COR-L47 (cell line): ENCODE results near the gene MRPL4.
"Not testable (repeated sequence)": the region's sequence is repeated elsewhere in the genome, so short reads cannot be mapped to it uniquely, and the experiment has no call there.

Source experiments
- DNase-seq: peaks from one replicate; lab custom pipeline; 2025; lab: John Stamatoyannopoulos, UW

MRPL4 gene

DNA sequence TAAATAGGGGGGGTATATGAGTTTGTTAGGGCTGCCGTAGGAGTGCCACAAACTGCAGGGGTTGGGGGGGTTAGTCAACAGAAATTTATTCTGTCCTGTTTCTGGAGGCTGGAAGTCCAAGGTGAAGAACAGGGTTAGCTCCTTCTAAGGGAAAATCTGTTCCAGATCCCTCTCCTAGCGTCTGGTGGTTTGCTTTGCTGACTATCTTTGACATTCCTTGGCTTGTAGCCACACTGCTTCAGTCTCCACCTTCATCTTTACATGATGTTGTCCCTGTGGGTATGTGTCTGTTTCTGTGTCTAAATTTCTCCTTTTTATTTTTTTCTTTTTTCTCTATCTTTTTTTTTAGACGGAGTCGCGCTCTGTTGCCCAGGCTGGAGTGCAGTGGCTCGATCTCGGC, 10.8 kb downstream of the MRPL4 start:
- no peak for DNase-seq

DNA sequence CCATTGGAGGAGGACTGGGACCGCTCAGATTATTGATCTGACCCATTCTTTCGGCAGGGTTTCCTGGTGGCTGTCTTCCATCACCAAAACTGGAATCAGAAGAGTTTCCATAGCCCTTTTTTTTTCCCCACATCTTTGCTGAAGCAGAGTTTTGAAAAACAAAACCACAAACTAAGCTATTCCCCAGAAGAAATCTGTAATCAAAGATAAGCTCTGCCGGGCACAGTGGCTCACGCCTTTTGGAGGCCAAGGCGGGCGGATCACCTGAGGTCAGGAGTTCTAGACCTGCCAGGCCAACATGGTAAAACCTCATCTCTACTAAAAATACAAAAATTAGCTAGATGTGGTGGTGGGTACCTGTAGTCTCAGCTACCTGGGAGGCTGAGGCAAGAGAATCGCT, 14.7 kb downstream of the MRPL4 start:
- no peak for DNase-seq

DNA sequence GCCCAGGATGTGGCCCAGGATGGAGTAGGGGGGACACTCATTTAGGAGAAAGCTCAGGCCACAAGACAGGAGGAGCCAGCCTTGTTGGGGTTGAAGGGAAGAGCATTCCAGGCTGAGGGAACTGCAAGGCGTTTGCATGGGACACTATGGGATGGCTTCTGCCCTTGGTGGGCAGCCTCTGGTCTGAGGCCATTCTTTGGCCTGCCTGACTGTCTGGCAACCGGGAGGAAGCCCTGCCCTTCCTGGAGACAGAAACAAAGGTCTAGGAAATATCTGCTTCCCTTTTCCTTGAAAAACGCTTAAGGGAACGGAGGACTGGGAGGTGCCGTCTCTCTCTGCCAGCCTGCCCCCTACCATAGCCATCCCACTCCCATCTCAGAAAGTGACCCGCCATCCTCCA, 16.1 kb downstream of the MRPL4 start:
- DNase-seq: no peak

DNA sequence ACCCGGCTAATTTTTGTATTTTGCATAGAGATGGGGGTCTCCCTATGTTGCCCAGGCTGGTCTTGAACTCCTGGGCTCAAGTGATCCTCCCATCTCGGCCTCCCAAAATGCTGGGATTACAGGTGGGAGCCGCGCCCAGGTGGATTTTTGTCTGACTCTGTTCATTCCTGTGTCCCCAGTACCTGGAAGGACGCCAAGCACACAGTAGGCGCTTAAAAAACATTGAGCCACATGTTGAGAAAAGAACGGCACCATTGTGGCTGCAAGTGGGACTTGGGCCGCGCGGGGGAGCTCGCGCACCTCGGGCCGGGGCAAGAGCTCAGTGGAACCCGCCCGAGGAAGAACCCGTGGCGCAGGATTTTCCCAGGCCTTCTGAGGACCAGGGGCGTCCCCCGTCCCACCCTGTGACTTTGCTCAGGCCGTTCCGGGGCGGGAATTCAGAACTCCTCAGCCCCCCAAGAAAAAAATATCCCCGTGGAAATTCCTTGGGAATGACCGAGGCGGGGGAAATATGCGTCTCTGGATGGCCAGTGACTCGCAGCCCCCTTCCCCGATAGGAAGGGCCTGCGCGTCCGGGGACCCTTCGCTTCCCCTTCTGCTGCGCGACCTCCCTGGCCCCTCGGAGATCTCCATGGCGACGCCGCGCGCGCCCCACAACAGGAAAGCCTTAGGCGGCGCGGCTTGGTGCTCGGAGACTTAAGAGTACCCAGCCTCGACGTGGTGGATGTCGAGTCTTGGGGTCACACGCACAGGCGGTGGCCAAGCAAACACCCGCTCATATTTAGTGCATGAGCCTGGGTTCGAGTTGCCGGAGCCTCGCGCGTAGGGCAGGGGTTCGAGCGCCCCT, 17.5 kb downstream of the MRPL4 start:
- peak; percentile 45 for DNase-seq

DNA sequence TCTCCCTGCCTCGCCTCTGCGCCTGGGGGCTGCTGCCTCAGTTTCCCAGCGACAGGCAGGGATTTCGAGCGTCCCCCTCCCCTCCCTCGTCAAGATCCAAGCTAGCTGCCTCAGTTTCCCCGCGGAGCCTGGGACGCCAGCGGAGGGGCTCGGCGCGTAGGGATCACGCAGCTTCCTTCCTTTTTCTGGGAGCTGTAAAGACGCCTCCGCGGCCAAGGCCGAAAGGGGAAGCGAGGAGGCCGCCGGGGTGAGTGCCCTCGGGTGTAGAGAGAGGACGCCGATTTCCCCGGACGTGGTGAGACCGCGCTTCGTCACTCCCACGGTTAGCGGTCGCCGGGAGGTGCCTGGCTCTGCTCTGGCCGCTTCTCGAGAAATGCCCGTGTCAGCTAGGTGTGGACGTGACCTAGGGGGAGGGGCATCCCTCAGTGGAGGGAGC, 18.2 kb downstream of the MRPL4 start:
- DNase-seq: no peak

DNA sequence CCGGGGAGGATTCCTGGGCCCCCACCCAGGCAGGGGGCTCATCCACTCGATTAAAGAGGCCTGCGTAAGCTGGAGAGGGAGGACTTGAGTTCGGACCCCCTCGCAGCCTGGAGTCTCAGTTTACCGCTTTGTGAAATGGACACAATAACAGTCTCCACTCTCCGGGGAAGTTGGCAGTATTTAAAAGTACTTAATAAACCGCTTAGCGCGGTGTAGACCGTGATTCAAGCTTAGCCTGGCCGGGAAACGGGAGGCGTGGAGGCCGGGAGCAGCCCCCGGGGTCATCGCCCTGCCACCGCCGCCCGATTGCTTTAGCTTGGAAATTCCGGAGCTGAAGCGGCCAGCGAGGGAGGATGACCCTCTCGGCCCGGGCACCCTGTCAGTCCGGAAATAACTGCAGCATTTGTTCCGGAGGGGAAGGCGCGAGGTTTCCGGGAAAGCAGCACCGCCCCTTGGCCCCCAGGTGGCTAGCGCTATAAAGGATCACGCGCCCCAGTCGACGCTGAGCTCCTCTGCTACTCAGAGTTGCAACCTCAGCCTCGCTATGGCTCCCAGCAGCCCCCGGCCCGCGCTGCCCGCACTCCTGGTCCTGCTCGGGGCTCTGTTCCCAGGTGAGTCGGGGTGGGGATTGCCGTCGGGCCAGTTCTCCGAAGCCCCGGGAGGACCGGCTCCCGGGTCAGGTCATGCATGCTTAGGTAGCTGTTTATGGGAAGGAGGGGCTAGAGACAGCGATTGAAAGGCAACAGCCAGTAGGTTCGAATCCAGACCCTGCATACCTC, 18.8 kb downstream of the MRPL4 start, which contains the start of gene ICAM1:
ICAM1 (plus strand) TSS at position 505 of the 779 bp plus-strand sequence; CDS start at position 545, 40 bp downstream.
- DNase-seq: peak; percentile 29

DNA sequence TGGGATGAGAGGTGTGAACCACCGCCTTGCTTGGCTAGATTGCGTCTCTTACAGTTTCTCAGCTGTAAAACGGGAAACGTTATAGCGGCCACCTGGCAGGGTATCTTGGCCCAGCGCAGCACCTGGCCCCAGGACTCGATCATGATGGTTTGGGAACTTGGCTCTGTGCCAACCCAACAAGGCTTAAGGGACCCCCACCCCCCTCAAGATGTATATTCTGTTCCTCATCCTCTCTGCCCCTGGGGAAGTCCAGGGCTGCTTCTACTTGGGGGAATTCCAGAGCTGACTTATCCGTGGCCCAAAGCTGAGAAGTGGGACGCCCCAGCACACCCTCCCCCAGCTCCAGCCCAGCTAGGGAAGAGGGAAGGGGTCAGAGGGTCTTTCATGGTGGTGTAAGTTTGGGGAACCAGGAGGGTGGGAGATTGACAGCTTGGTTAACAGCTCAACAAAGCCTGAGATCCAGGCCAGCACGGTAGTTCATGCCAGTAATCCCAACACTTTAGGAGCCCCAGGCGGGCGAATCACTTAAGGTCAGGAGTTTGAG, 19.6 kb downstream of the MRPL4 start:
- no peak for DNase-seq

DNA sequence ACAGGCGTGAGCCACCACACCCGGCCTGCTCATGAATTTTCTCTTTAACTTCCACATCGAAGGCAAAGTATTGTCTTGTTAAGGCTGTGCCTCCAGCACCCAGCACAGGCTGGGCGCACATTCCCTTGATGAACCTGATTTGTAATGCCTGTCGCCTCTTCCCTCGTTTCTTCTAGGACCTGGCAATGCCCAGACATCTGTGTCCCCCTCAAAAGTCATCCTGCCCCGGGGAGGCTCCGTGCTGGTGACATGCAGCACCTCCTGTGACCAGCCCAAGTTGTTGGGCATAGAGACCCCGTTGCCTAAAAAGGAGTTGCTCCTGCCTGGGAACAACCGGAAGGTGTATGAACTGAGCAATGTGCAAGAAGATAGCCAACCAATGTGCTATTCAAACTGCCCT, 22.6 kb downstream of the MRPL4 start:
- DNase-seq: no peak

DNA sequence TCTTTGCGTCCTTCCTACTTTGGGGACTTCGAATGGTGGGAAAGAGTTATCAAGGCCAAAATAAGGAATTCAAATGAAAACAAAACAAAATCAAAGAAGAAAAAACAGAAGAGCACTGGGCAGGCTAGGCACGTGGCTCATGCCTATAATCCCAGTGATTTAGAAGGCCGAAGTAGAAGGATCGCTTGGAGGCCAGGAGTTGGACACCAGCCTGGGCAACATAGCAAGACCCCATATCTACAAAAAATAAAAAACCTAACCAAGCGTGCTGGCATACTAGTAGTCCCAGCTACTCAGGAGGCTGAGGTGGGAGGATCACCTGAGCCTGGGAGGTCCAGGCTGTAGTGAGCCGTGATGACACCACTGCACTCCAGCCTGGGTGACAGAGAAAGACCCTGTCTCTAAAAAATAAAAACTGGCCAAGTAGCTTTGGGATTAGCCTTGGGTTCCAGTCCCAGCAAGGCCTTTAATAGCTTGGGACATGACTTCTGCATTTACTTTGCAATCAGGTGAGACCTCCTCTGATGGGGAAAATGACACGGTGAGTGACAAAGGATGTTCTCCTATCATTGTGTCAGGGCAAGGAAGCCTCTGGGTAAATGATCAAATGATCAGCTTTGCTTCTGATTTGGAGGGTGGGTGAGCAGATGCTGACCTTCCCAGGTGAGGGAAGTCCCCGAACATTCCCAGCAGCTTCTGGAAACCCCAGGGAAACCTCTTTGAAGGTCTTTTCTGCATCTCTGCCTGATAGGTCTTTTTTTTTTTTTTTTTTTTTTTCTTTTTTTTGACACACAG, 26.0 kb downstream of the MRPL4 start:
- no peak for DNase-seq

DNA sequence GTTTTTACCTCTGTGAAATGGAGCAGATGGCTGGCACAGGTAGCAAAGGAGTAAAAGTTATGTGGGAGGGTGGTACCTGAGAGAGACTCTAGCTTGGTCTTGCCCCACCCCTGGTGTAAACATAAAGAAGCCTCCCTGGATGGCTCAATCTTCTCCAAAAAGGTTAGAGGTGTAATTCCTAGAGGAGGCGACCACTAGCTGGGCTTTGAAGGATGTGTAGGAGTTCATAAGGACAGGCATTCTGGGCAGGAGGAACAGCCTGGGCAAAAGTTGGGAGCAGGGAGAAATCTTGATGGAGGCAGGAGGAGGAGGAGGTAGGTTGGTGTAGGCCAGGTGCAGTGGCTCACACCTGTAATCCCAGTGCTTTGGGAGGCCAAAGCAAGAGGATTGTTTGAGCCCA, 26.9 kb downstream of the MRPL4 start:
- no peak for DNase-seq

DNA sequence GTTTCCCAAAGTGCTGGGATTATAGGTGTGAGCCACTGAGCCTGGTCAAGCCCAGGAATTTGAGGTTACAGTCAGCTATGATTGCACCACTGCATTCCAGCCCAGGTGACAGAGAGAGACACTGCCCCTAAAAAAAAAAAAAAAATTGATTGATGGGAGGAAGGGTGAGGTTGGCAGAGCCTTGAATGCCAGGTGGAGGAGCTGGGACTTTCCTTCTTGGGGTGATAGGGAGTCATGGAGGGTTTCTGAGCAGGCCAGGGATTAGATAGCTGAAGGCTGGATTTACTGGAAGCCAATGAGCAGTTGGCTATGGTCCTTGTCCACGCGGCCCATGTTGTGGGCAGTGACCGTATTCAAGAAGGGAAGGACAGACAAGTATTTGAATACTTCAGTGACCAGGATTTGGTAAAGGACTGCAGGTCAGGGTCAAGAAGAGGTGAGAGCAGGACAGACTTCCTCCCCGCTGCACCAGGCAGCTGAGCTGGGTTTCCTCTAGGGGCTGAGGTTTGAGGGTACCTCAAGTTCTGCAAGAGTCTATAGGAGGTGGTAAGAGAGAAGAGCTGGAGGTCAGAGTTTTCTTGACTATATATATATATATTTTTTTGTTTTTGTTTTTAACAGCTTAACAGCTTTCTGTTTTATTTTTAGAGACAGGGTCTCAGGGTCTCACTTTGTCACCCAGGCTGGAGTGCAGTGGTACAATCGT, 27.9 kb downstream of the MRPL4 start:
- DNase-seq: no peak

DNA sequence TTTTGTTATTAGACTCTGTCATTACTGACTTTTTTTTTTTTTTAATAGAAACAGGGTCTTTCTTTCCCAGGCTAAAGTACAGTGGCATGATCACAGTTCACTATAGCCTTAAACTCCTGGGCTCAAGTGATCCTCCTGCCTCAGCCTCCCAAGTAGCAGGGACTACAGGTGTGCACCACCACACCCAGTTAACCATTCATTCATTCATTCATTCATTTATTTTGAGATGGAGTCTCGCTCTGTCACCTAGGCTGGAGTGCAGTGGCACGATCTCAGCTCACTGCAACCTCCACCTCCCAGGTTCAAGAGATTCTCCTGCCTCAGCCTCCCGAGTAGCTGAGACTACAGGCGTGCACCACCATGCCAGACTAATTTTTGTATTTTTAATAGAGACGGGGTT, 30.0 kb downstream of the MRPL4 start:
- DNase-seq: not testable (repeated sequence)

DNA sequence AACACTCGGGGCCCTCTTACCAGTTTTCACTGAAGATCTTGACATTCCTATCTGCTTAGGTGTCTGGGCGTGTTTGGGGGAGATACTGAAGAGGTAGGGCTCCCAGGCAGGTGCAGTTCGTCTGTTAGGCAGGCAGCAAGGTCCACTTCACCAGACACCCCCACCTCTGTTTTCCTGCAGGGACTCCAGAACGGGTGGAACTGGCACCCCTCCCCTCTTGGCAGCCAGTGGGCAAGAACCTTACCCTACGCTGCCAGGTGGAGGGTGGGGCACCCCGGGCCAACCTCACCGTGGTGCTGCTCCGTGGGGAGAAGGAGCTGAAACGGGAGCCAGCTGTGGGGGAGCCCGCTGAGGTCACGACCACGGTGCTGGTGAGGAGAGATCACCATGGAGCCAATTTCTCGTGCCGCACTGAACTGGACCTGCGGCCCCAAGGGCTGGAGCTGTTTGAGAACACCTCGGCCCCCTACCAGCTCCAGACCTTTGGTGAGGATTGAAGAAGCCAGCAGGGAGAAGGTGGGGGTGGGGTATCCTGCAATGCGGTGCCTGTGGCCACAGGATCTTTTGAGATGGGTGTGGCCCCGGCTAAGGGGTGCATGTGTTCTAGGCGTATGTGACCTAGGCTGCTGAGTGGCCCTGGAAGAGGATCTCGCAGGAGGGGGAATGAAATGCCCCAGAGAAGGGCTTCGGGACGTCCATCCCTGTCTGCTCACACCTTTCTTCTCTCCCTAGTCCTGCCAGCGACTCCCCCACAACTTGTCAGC, 31.5 kb downstream of the MRPL4 start:
- no peak for DNase-seq

DNA sequence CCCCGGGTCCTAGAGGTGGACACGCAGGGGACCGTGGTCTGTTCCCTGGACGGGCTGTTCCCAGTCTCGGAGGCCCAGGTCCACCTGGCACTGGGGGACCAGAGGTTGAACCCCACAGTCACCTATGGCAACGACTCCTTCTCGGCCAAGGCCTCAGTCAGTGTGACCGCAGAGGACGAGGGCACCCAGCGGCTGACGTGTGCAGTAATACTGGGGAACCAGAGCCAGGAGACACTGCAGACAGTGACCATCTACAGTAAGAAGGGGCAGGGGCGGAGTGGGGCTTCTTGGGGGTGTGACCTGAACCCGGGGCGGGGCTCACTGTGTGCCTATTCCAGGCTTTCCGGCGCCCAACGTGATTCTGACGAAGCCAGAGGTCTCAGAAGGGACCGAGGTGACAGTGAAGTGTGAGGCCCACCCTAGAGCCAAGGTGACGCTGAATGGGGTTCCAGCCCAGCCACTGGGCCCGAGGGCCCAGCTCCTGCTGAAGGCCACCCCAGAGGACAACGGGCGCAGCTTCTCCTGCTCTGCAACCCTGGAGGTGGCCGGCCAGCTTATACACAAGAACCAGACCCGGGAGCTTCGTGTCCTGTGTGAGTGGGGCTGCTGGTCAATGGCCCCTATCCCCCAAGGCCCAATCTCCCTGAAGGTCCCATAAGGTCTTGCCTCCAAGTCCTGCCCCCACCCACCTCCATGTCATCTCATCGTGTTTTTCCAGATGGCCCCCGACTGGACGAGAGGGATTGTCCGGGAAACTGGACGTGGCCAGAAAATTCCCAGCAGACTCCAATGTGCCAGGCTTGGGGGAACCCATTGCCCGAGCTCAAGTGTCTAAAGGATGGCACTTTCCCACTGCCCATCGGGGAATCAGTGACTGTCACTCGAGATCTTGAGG, 32.3 kb downstream of the MRPL4 start:
- no peak for DNase-seq

DNA sequence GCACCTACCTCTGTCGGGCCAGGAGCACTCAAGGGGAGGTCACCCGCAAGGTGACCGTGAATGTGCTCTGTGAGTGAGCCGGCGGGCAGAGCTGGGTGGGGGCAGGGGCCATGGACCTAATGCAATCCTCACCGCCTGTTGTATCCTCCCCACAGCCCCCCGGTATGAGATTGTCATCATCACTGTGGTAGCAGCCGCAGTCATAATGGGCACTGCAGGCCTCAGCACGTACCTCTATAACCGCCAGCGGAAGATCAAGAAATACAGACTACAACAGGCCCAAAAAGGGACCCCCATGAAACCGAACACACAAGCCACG, 32.9 kb downstream of the MRPL4 start:
- no peak for DNase-seq

DNA sequence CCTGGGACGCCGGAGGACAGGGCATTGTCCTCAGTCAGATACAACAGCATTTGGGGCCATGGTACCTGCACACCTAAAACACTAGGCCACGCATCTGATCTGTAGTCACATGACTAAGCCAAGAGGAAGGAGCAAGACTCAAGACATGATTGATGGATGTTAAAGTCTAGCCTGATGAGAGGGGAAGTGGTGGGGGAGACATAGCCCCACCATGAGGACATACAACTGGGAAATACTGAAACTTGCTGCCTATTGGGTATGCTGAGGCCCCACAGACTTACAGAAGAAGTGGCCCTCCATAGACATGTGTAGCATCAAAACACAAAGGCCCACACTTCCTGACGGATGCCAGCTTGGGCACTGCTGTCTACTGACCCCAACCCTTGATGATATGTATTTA, 33.4 kb downstream of the MRPL4 start:
- DNase-seq: no peak

DNA sequence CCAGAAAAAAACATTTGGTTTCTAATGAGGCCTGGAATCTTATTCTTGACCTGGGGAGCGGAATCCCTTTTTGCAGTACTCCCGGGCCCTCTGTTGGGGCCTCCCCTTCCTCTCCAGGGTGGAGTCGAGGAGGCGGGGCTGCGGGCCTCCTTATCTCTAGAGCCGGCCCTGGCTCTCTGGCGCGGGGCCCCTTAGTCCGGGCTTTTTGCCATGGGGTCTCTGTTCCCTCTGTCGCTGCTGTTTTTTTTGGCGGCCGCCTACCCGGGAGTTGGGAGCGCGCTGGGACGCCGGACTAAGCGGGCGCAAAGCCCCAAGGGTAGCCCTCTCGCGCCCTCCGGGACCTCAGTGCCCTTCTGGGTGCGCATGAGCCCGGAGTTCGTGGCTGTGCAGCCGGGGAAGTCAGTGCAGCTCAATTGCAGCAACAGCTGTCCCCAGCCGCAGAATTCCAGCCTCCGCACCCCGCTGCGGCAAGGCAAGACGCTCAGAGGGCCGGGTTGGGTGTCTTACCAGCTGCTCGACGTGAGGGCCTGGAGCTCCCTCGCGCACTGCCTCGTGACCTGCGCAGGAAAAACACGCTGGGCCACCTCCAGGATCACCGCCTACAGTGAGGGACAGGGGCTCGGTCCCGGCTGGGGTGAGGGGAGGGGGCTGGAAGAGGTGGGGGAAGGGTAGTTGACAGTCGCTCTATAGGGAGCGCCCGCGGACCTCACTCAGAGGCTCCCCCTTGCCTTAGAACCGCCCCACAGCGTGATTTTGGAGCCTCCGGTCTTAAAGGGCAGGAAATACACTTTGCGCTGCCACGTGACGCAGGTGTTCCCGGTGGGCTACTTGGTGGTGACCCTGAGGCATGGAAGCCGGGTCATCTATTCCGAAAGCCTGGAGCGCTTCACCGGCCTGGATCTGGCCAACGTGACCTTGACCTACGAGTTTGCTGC, 35.1 kb downstream of the MRPL4 start, which contains the start of gene ICAM4:
ICAM4 (plus strand) TSS at position 153 of the 935 bp plus-strand sequence; CDS start at position 211, 58 bp downstream.
- DNase-seq: no peak

DNA sequence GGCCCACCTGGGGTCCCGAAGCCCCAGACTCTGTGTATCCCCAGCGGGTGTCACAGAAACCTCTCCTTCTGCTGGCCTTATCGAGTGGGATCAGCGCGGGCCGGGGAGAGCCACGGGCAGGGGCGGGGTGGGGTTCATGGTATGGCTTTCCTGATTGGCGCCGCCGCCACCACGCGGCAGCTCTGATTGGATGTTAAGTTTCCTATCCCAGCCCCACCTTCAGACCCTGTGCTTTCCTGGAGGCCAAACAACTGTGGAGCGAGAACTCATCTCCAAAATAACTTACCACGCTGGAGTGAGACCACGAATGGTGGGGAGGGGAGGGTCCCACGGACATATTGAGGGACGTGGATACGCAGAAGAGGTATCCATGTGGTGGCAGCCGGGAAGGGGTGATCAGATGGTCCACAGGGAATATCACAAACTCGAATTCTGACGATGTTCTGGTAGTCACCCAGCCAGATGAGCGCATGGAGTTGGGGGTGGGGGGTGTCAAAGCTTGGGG, 36.7 kb downstream of the MRPL4 start:
- peak; percentile 58 for DNase-seq
